Smooth muscle cell (in vitro differentiated cells): ENCODE data around the gene PTPRN2. TPM values are rescaled to one million over a fixed set of nuclear protein-coding genes. Genes with fewer than 3 reads are reported as not detected.

Experiments
- DNase-seq: peaks from one replicate; lab custom pipeline; 2025; ENCODE audit not compliant: unreplicated experiment; lab: John Stamatoyannopoulos, UW
- H2AFZ ChIP-seq: fragments of 200-600 bp; sonication (generic); 2 replicates; pipeline ENCODE4 v1.6.0; 2016; ENCODE audit warnings: antibody characterized with exemption, low read depth, mild to moderate bottlenecking
- H3F3A ChIP-seq: fragments of 200-600 bp; sonication (generic); 2 replicates; pipeline ENCODE4 v1.6.0; 2017; ENCODE audit warnings: antibody characterized with exemption, low read depth
- H3K27ac ChIP-seq: fragments of 200-600 bp; sonication (generic); 2 replicates; pipeline ENCODE4 v1.5.1; 2016; ENCODE audit warnings: low read depth, mild to moderate bottlenecking
- H3K27me3 ChIP-seq: fragments of 200-600 bp; sonication (generic); 2 replicates; pipeline ENCODE4 v1.6.1; 2016; ENCODE audit warnings: low read depth, mild to moderate bottlenecking
- H3K36me3 ChIP-seq: fragments of 200-600 bp; sonication (generic); 2 replicates; pipeline ENCODE4 v1.5.1; 2016; ENCODE audit warnings: low read depth
- H3K4me1 ChIP-seq: fragments of 200-600 bp; sonication (generic); 2 replicates; pipeline ENCODE4 v1.5.1; 2016; ENCODE audit warnings: low read depth
- H3K4me2 ChIP-seq: fragments of 200-600 bp; sonication (generic); 2 replicates; pipeline ENCODE4 v1.6.0; 2016; ENCODE audit warnings: mild to moderate bottlenecking
- H3K4me3 ChIP-seq: fragments of 200-600 bp; sonication (generic); 2 replicates; pipeline ENCODE4 v1.5.1; 2016; ENCODE audit warnings: mild to moderate bottlenecking
- H3K79me2 ChIP-seq: fragments of 200-600 bp; sonication (generic); 2 replicates; pipeline ENCODE4 v1.6.0; 2016; ENCODE audit warnings: low read depth, mild to moderate bottlenecking
- H3K9ac ChIP-seq: fragments of 200-600 bp; sonication (generic); 2 replicates; pipeline ENCODE4 v1.6.0; 2016; ENCODE audit warnings: low read depth
- H3K9me3 ChIP-seq: fragments of 200-600 bp; sonication (generic); replicated peaks from 2 replicates; pipeline ENCODE4 v1.5.1; 2016; ENCODE audit warnings: low read depth
- H4K20me1 ChIP-seq: fragments of 200-600 bp; sonication (generic); 2 replicates; pipeline ENCODE4 v1.6.0; 2016; ENCODE audit warnings: low read depth
- CTCF ChIP-seq: fragments of 200-600 bp; sonication (generic); IDR thresholded peaks from 2 replicates; pipeline ENCODE4 v1.5.1; 2017; ENCODE audit warnings: borderline replicate concordance, mild to moderate bottlenecking, antibody characterized with exemption; ENCODE audit not compliant: insufficient read depth, poor library complexity, severe bottlenecking
- WGBS: methylation state at CpG from one replicate; pipeline ENCODE4 v1.1.7; 2016; ENCODE audit warnings: low lambda C conversion rate; 5-methylcytosine and 5-hydroxymethylcytosine counted together
- polyA plus RNA-seq: library from polyadenylated mRNA; unstranded; fragments of >200 nt; fragmentation: Nextera tagmentation; extraction: Ambion mirVana; gene quantifications from 2 replicates; pipeline ENCODE4 v1.2.1, GENCODE V29; 2016
- total RNA-seq: library from RNA; depleted of rRNA; stranded (reverse); fragments of >200 nt; gene quantifications from 2 replicates; pipeline ENCODE4 v1.2.3, GENCODE V29; 2014

Gene PTPRN2
- total and polyA plus RNA-seq, 2 experiments from 2014 or later, result 0.09 to 0.87 TPM

- no peaks in the 10 kb centered on the region for H3K4me1 ChIP-seq
- no peak overlapping the region for H3K27ac ChIP-seq
- H2AFZ ChIP-seq, result no peak overlapping the region
- H3K27me3 ChIP-seq, result no peaks in the 10 kb centered on the region
- DNase-seq, result no peak
- no peaks in the 10 kb centered on the region for H3F3A ChIP-seq
- no peaks in the 10 kb centered on the region for H3K36me3 ChIP-seq
- WGBS, result 83% methylated on average over 12 of the region's 12 CpGs
- no peak for TF ChIP-seq CTCF
- no peak overlapping the region for H3K4me2 ChIP-seq
- H3K4me3 ChIP-seq, result no peak overlapping the region
- no peak overlapping the region for H3K9ac ChIP-seq
- H3K9me3 ChIP-seq, result no peaks in the 10 kb centered on the region
- H3K79me2 ChIP-seq, result no peaks in the 10 kb centered on the region
- H4K20me1 ChIP-seq, result no peaks in the 10 kb centered on the region
Observed at GRCh38 chr7:158259671-158260418, 327.8 kb downstream of the PTPRN2 start.

DNA sequence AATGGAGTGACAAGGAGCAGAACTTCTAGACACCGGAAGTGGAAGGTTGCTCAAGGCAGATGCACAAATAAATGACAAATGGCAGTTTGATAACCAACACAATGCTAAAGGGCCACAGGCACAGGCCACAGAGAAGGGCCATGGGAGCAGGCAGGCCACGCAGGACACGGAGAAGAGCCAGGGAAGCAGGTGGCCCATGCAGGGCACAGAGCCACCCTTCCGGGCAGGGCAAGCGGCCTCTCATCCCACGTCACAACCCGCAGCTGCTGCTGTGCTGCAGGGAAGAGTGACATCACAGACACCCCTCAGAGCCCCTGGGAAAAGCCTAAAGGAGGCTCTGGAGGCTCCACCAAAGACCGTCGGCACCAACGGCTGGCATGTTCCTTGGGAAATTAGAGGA, 328.5 kb downstream of the PTPRN2 start:
- no peaks in the 10 kb centered on the region for H3K36me3 ChIP-seq
- H3K9ac ChIP-seq, result no peak overlapping the region
- no peak for TF ChIP-seq CTCF
- no peak overlapping the region for H3K4me2 ChIP-seq
- no peak overlapping the region for H2AFZ ChIP-seq
- no peak overlapping the region for H3K27ac ChIP-seq
- no peaks in the 10 kb centered on the region for H3K4me1 ChIP-seq
- DNase-seq, result no peak
- no peaks in the 10 kb centered on the region for H3K9me3 ChIP-seq
- WGBS, result 95% methylated on average over 10 of the region's 10 CpGs
- no peaks in the 10 kb centered on the region for H3K27me3 ChIP-seq
- no peaks in the 10 kb centered on the region for H3F3A ChIP-seq
- no peaks in the 10 kb centered on the region for H3K79me2 ChIP-seq
- no peaks in the 10 kb centered on the region for H4K20me1 ChIP-seq
- no peak overlapping the region for H3K4me3 ChIP-seq

DNA sequence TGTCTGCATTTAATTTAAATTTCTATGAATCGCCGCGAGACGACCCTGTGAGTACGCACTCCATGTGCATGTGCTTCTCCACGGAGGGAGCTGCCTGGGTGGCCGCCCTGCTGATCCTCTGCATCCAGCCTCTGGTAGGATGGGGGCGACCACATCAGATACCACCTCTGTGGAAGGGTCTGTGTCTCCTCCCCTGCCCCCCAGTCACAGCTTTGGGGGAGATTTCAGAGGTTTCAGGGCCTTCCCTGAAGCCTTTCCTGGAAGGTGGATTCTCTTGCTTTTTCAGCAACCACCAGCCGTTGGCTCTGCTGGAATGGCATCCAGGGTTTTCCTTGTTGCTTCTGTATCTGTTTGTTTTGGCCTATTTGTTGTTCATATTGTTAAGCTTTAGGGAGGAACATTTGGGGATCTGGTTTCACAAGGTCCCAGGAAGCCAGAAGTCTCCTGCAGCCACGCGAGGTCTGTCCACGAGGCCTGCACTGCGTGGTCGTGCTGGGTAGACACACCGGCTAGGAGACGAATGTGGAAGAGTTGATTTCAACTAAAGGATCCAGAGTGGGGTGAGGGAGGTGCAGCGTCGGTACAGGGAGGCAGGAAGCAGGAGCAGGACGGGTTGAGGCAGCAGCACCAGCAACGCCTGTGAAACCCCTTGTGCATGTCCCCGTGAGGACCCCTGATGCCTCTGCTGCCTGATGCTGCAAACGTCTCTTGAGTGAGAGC, 329.1 kb downstream of the PTPRN2 start:
- no peak overlapping the region for H3K9ac ChIP-seq
- H4K20me1 ChIP-seq, result no peaks in the 10 kb centered on the region
- DNase-seq, result no peak
- H3K4me3 ChIP-seq, result no peak overlapping the region
- no peak overlapping the region for H2AFZ ChIP-seq
- no peaks in the 10 kb centered on the region for H3F3A ChIP-seq
- WGBS, result 90% methylated on average over 22 of the region's 22 CpGs
- H3K27me3 ChIP-seq, result no peaks in the 10 kb centered on the region
- H3K4me1 ChIP-seq, result no peaks in the 10 kb centered on the region
- no peak overlapping the region for H3K27ac ChIP-seq
- no peaks in the 10 kb centered on the region for H3K9me3 ChIP-seq
- no peaks in the 10 kb centered on the region for H3K36me3 ChIP-seq
- H3K79me2 ChIP-seq, result no peaks in the 10 kb centered on the region
- H3K4me2 ChIP-seq, result no peak overlapping the region
- no peak for TF ChIP-seq CTCF
